Measurements from ENCODE around the gene SIT1.

The SIT1 gene

GRCh38 chr9:35690614-35691333 lies 40.0 kb upstream of the SIT1 start:
- TF ChIP-seq PATZ1 (CRISPR knock-in tag; IDR thresholded peaks at IDR 0.05; ENCODE audit: borderline replicate concordance) (peak; percentile 86; the same call in 1 of the 2 replicates), SNAI2 (CRISPR knock-in tag; IDR thresholded peaks at IDR 0.05) (no peak)
- ATAC-seq: peak; percentile 60

- TF ChIP-seq TCF4 (CRISPR knock-in tag; IDR thresholded peaks at IDR 0.05; ENCODE audit: borderline replicate concordance) (no peak), CREB5 (CRISPR knock-in tag; IDR thresholded peaks at IDR 0.05; ENCODE audit: low read depth) (no peak), CSRNP3 (CRISPR knock-in tag; IDR thresholded peaks at IDR 0.05) (no peak), CSDC2 (CRISPR knock-in tag; IDR thresholded peaks at IDR 0.05) (no peak), ZFP30 (CRISPR knock-in tag; IDR thresholded peaks at IDR 0.05) (no peak), ARNTL (CRISPR knock-in tag; IDR thresholded peaks at IDR 0.05; ENCODE audit: borderline replicate concordance, low read depth) (no peak), ZC3H10 (CRISPR knock-in tag; IDR thresholded peaks at IDR 0.05) (no peak), PPARA (CRISPR knock-in tag; IDR thresholded peaks at IDR 0.05; ENCODE audit: borderline replicate concordance) (no peak), ESRRG (CRISPR knock-in tag; IDR thresholded peaks at IDR 0.05) (no peak), POU6F1 (CRISPR knock-in tag; IDR thresholded peaks at IDR 0.05; ENCODE audit: borderline replicate concordance, low read depth) (no peak), GLIS3 (CRISPR knock-in tag; IDR thresholded peaks at IDR 0.05) (no peak)
- no peak for ATAC-seq
These were observed 39.5 kb upstream of the SIT1 start for GRCh38 chr9:35690294-35690613.

GRCh38 chr9:35689542-35690293 lies 39.0 kb upstream of the SIT1 start, which contains the start of gene TPM2:
TSS of gene TPM2 (minus strand) at chr9:35689925. CDS start at chr9:35689817, 108 bp downstream.
- TF ChIP-seq ISL1 (CRISPR knock-in tag; IDR thresholded peaks at IDR 0.05) (no peak), SNAI2 (CRISPR knock-in tag; IDR thresholded peaks at IDR 0.05) (no peak)
- ATAC-seq: peak; percentile 54

GRCh38 chr9:35688558-35689541 lies 38.1 kb upstream of the SIT1 start:
- ATAC-seq: peak; percentile 54
- TF ChIP-seq ZFP30 (CRISPR knock-in tag; IDR thresholded peaks at IDR 0.05) (no peak), ZNF70 (CRISPR knock-in tag; IDR thresholded peaks at IDR 0.05) (no peak), ZNF565 (CRISPR knock-in tag; conservative IDR thresholded peaks at IDR 0.05; ENCODE audit: low read depth) (no peak), SNAI2 (CRISPR knock-in tag; IDR thresholded peaks at IDR 0.05) (no peak), TSHZ2 (CRISPR knock-in tag; IDR thresholded peaks at IDR 0.05) (no peak), PPARA (CRISPR knock-in tag; IDR thresholded peaks at IDR 0.05; ENCODE audit: borderline replicate concordance) (no peak), BACH2 (CRISPR knock-in tag; IDR thresholded peaks at IDR 0.05; ENCODE audit: borderline replicate concordance) (no peak), ZC3H10 (CRISPR knock-in tag; IDR thresholded peaks at IDR 0.05) (no peak), GLIS3 (CRISPR knock-in tag; IDR thresholded peaks at IDR 0.05) (no peak), PATZ1 (CRISPR knock-in tag; IDR thresholded peaks at IDR 0.05; ENCODE audit: borderline replicate concordance) (no peak), RARB (CRISPR knock-in tag; IDR thresholded peaks at IDR 0.05) (no peak), ZNF8 (CRISPR knock-in tag; IDR thresholded peaks at IDR 0.05) (no peak)
